Measurements from ENCODE around the gene SLC39A6.
"Not testable (repeated sequence)": the region's sequence is repeated elsewhere in the genome, so short reads cannot be mapped to it uniquely, and the experiment has no call there.

SLC39A6 gene

DNA sequence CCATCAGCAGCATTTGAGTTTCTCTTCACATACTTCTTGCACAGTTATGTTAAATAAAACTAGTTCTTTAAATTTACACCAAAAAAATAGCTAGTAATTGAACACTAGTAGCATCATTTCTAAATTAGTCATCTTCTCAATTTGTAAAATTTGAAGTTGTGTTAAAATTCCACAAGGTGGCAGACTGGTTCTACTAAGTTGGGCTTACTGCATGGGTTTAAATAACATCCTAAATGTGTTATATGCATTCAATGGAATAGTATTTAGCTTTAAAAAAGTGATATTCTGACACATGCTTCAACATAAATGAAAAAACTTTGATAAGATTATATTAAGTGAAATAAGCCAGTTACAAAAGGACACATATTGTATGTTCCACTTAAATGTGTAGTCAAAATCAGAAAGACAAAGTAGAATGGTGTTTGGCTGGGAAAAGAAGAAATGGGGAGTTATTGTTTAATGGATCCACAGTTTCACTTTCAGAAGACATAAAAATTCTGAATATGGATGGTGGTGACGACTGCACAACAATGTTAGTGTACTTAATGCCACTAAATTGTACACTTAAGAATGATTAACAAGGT, 33.1 kb downstream of the SLC39A6 start:
- peak; percentile 93 for FAIRE-seq

DNA sequence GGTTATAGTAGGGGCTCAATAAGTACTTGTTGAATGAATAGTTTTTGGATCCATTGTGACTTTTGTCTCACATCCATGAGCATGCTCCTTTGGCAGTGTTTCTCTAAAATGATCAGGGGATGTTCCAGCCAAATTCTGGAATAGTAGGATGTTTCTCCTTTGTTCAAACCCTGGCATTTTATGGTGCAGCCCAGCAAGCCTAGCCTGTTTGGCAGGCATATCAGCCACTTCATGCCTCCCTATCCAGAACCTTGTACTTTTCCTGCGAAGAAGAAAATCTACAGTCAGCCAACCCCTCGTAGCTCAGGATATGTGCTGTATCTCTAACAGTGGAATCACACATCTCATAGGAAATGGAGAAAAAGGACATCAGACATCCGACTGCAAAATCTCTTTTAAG, 34.7 kb downstream of the SLC39A6 start:
- FAIRE-seq, result no peak

DNA sequence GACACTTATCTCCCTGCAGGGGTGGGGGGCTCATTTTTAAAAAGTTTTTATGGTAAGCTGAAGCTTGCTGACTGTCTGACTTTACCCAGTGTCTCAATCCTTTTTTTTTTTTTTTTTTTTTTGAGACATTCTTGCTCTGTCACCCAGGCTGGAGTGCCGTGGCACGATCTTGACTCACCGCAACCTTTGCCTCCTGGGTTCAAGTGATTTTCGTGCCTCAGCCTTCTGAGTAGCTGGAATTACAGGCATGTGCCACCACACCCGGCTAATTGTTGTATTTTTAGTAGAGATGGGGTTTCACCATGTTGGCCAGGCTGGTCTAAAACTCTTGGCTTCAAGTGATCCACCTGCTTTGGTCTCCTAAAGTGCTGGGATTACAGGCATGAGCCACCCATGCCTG, 37.0 kb downstream of the SLC39A6 start:
- not testable (repeated sequence) for FAIRE-seq

DNA sequence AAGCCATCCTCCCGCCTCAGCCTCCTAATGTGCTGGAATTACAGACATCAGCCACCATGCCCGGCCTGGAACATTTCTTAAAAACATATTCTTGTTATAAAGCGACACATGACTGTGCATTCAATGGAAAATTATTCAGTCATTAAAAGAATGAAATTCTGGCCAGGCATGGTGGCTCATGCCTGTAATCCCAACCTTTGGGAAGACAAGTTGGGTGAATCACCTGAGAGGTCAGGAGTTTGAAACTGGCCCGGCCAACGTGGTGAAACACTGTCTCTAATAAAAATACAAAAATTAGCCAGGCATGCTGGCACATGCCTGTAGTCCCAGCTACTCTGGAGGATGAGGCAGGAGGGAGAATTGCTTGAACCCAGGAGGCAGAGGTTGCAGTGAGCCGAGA, 40.1 kb downstream of the SLC39A6 start:
- no peak for FAIRE-seq

DNA sequence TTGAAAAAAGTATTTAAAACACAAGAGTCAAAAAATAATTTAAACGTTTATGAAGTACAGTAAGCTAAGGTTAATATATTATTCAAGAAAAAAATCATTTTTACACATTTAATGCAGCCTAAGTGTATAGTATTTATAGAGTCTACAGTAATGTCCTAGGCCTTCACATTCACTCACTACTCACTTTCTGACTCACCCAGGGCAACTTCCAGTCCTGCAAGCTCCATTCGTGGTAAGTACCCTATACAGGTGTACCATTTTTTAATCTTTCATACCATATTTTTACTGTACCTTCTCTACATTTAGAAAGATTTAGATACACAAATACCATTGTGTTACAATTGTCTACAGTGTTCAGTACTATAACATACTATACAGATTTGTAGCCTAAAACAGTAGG, 40.9 kb downstream of the SLC39A6 start:
- no peak for FAIRE-seq

DNA sequence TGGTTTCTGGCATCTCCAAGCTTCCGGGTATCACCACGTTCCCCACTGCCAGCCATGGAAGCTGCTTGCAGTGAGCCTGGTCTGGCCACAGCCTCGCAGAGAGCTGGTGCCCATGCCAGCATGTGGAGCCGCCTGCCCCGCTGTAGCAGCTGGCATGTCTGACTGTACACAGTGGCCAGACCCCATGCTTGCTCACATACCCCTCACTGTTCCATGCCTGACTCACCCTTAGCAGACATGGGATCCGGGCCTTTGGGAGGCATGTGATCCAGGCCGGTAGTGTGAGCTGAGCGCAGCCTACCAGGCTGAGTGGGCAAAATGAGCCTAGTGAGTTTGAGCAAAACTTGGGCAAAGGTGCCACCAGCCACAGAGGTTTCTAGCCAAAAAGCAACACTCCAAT, 43.0 kb downstream of the SLC39A6 start:
- no peak for FAIRE-seq

- FAIRE-seq, result no peak
Measured at GRCh38 chr18:36085195-36085594, 43.9 kb downstream of the SLC39A6 start.

GRCh38 chr18:36083729-36084128, 45.4 kb downstream of the SLC39A6 start:
- FAIRE-seq, result no peak

- not testable (repeated sequence) for FAIRE-seq
Measured at GRCh38 chr18:36081118-36081517, 48.0 kb downstream of the SLC39A6 start.

DNA sequence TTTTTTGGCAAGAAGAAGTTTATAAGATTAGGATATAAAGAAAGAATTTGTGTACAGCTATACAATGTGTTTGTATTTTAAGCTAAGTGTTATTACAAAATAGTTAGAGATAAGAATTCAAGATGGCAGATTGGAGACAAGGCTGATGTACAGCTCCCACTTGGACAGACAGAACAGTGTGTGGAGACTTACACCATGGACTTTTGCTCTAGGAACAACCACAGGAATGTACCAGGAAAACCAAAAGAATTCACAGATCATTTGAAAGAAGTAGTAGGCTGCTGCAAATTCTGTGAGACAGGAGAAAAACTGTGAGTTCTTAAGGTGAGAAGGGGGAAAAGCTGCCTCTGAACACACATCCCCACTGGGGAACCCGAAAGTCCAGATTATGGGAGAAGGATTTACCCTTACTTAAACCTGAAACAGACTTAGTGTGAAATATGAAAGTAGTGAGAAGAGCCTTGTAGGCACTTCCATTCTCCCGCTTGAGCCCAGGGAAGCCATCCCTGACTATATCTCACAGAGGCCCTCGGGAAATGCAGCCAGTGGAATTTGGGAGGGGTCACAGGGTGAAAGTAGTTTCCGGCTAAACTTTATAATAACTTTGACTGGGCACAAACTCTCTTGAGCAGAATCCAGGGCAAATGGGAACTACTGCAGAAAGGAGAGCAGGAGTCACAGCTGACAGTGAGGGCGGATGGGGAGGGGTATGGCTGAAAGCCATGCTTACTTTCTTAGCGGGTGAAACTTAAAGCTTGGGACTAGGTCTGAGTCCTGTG, 50.2 kb downstream of the SLC39A6 start:
- FAIRE-seq, result no peak

DNA sequence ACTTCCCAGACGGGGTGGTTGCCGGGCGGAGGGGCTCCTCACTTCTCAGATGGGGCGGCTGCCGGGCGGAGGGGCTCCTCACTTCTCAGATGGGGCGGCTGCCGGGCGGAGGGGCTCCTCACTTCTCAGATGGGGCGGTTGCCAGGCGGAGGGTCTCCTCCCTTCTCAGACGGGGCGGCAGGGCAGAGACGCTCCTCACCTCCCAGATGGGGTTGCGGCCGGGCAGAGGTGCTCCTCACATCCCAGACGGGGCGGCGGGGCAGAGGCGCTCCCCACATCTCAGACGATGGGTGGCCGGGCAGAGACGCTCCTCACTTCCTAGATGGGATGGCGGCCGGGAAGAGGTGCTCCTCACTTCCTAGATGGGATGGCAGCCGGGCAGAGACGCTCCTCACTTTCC, 51.4 kb downstream of the SLC39A6 start:
- not testable (repeated sequence) for FAIRE-seq

- no peak for FAIRE-seq
Measured at GRCh38 chr18:36075862-36076587, 53.1 kb downstream of the SLC39A6 start.

DNA sequence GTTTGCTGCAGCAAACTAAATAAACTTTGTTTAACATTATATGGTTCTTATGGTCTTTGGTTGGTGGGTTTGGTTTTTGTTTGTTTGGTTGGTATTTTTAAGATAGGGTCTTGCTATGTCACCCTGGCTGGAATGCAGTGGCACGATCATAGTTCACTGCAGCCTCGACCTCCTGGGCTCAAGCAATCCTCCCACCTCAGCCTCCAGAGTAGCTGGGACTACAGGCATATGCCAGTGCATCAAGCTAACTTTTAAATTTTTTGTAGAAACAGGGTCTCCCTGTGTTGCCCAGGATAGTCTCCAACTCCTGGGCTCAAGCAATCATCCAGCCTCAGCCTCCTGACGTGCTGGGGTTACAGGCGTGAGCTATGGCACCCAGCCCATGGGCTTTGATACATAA, 54.7 kb downstream of the SLC39A6 start:
- FAIRE-seq, result no peak

GRCh38 chr18:36073676-36074075, 55.5 kb downstream of the SLC39A6 start:
- no peak for FAIRE-seq

GRCh38 chr18:36072406-36072805, 56.7 kb downstream of the SLC39A6 start:
- FAIRE-seq, result not testable (repeated sequence)

- peak; percentile 61 for FAIRE-seq
Measured at GRCh38 chr18:36067055-36067957, 61.8 kb downstream of the SLC39A6 start, which contains the start of gene RPRD1A. RPRD1A (minus strand) TSS chr18:36067559; CDS start chr18:36067404, 155 bp downstream.

GRCh38 chr18:36066686-36067054, 62.5 kb downstream of the SLC39A6 start:
- FAIRE-seq, result no peak

DNA sequence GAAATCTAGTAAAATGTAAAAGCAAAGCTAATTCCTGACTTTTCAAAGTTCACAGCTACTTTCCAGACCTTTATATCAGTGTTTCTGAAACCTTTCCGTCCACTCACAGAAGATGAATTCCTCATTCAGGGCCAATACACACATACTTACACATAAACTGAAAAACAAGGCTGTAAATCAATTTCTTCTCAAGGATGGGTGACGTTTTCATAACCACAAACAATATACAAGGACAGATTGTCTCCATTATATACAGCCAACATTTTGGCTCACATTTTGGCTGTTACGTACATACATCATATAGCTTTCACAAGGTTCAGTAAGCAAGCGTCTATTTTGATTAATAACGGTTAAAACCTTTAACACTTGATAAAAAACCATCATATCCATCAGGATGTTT, 63.1 kb downstream of the SLC39A6 start:
- no peak for FAIRE-seq

GRCh38 chr18:36064809-36065079, 64.4 kb downstream of the SLC39A6 start:
- not testable (repeated sequence) for FAIRE-seq

DNA sequence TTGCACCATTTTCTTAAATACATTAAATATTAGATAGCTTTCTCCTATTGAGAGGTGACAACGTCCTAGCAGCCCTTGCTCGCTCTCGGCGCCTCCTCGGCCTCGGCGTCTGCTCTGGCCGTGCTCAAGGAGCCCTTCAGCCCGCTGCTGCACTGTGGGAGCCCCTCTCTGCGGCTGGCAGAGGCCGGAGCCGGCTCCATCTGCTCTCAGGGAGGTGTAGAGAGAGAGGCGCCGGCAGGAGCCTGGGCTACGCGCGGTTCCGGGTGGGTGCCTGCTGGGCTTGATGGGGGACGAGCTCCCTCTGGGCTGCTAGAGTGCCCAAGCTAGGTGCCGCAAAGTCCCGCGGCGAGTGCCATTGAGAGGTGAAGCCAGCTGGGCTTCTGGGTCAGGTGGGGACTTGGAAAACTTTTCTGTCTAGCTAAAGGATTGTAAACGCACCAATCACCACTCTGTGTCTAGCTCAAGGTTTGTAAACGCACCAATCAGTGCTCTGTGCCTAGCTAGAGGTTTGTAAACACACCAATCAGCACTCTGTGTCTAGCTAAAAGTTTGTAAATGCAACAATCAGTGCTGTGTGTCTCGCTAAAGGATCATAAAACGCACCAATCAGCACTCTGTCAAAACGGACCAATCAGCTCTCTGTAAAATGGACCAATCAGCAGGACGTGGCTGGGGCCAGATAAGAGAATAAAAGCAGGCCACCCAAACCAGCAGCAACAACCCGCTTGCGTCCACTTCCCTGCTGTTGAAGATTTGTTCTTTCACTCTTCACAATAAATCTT, 64.9 kb downstream of the SLC39A6 start:
- FAIRE-seq, result no peak

DNA sequence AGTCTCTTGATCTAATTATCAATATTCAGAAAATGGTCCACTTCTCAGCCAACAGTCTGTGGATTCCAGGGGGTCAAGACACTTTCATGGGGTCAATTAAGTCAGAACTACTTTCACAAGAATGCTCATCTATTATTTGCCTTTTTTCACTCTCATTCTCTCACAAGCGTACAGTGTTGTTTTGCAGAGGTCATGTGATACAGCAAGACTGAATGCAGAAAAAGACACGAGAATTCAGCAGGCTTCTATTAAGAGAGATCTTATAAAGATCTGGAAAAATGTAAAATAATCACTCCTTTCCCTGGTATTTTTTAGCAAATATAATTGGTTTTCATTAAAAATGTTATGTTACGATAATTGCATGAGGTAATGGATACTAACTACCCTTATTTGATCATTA, 70.5 kb downstream of the SLC39A6 start:
- no peak for FAIRE-seq

Data from TTC549 (cell line).